HEK293 (cell line): ENCODE results near the gene RPS19BP1.

Experiments used
- CTCF ChIA-PET: fragments of 350-600 bp; formaldehyde crosslinking; extraction: SDS; loops from one replicate; lab custom pipeline; 2021; ENCODE audit warnings: antibody characterized with exemption; lab: Yijun Ruan, JAX
- POLR2A ChIA-PET: fragments of 300-600 bp; formaldehyde crosslinking; extraction: SDS; loops from one replicate; lab custom pipeline; 2020; ENCODE audit warnings: antibody characterized with exemption, inconsistent platforms; lab: Yijun Ruan, JAX
- H3K27ac ChIP-seq: fragments of 200-500 bp; sonication (Bioruptor generic); 2 replicates; pipeline ENCODE4 v1.5.1; 2014; ENCODE audit warnings: low read depth, low read length, control low read depth, inconsistent platforms; ENCODE audit errors: extremely low read depth
- H3K36me3 ChIP-seq, 2 experiments: fragments of 200-500 bp in 1 of 2; sonication (Bioruptor generic) in 1 of 2; 1 replicate in 1 of 2; 2 replicates in 1 of 2; pipeline ENCODE4 v1.5.1; 2014 to 2017; ENCODE audit warnings: inconsistent platforms in 2 of 2, low read length in 2 of 2; ENCODE audit not compliant: control insufficient read depth in 2 of 2, insufficient read depth in 1 of 2
- H3K4me1 ChIP-seq: fragments of 200-500 bp; sonication (Bioruptor generic); 2 replicates; pipeline ENCODE4 v1.5.1; 2014; ENCODE audit warnings: mild to moderate bottlenecking, low read length, inconsistent platforms; ENCODE audit not compliant: control insufficient read depth, insufficient read depth
- H3K4me3 ChIP-seq: 2 replicates; pipeline ENCODE4 v1.5.1; 2011; ENCODE audit warnings: low read depth, mild to moderate bottlenecking, control low read depth, low read length, moderate library complexity
- H3K9me3 ChIP-seq: fragments of 200-500 bp; sonication (Bioruptor generic); 2 replicates; pipeline ENCODE4 v1.5.1; 2014; ENCODE audit warnings: low read depth, low read length, inconsistent platforms; ENCODE audit not compliant: control insufficient read depth, insufficient read depth
- BCL11A ChIP-seq: fragments of 450-650 bp; formaldehyde crosslinking; IDR thresholded peaks from 2 replicates; pipeline ENCODE4 v1.5.1; 2016; ENCODE audit warnings: low read depth, missing biosample characterization, missing genetic modification characterization
- GLIS2 ChIP-seq: fragments of 450-650 bp; formaldehyde crosslinking; IDR thresholded peaks from 2 replicates; pipeline ENCODE4 v1.5.1; 2016; ENCODE audit warnings: missing biosample characterization, missing genetic modification characterization
- ZNF112 ChIP-seq: fragments of 450-650 bp; formaldehyde crosslinking; IDR thresholded peaks from 2 replicates; pipeline ENCODE4 v1.5.0; 2017; ENCODE audit warnings: missing biosample characterization, missing genetic modification characterization
- ZNF132 ChIP-seq: fragments of 450-650 bp; formaldehyde crosslinking; IDR thresholded peaks from 2 replicates; pipeline ENCODE4 v1.5.1; 2017; ENCODE audit warnings: missing biosample characterization, missing genetic modification characterization, borderline replicate concordance
- ZNF501 ChIP-seq: fragments of 450-650 bp; formaldehyde crosslinking; IDR thresholded peaks from 2 replicates; pipeline ENCODE4 v1.5.1; 2016; ENCODE audit warnings: missing biosample characterization, missing genetic modification characterization
- ZSCAN16 ChIP-seq: fragments of 450-650 bp; formaldehyde crosslinking; IDR thresholded peaks from 2 replicates; pipeline ENCODE4 v1.5.1; 2016; ENCODE audit warnings: missing biosample characterization, missing genetic modification characterization
- TF ChIP-seq, protein P1 (sequence below): fragments of 450-650 bp; formaldehyde crosslinking; IDR thresholded peaks from 2 replicates; pipeline ENCODE4; 2016; ENCODE audit warnings: missing biosample characterization, missing genetic modification characterization
- TF ChIP-seq, protein P2 (sequence below): fragments of 450-650 bp; formaldehyde crosslinking; IDR thresholded peaks from 2 replicates; pipeline ENCODE4 v1.5.1; 2016; ENCODE audit warnings: missing biosample characterization, missing genetic modification characterization
- TF ChIP-seq, protein P3 (sequence below): fragments of 450-650 bp; formaldehyde crosslinking; IDR thresholded peaks from 2 replicates; pipeline ENCODE4 v1.5.1; 2017; ENCODE audit warnings: missing biosample characterization, missing genetic modification characterization
- TF ChIP-seq, protein P4 (sequence below): fragments of 450-650 bp; formaldehyde crosslinking; IDR thresholded peaks from 2 replicates; pipeline ENCODE4 v1.5.1; 2016; ENCODE audit warnings: missing biosample characterization, missing genetic modification characterization
- TF ChIP-seq, protein P5 (sequence below): fragments of 450-650 bp; formaldehyde crosslinking; IDR thresholded peaks from 2 replicates; pipeline ENCODE4 v1.5.1; 2016; ENCODE audit warnings: missing biosample characterization, missing genetic modification characterization

The RPS19BP1 gene

DNA sequence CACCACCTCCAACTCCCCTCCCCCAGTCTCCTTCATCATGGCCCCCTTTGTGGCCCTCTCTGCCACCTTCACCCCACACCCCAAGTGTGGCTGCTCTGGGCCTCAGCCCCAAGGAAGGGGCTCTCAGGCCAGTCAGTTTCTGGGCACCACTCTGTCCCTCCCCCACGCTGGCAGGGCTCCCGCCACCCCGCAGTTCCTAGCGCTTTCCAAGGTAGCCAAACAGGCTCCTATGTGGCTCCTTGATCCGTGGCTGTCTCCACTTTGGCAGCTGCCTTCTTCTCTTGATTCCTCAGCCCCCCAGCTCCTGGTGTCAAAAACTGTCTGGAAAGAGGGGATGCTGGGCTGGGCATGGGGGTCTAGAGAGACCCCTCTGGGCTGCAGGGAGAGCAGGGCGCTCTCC is 27.6 kb upstream of the RPS19BP1 start:
- Histone ChIP-seq H3K27ac (no peak overlapping the region), H3K4me3 (no peak overlapping the region), H3K4me1 (no peaks in the 10 kb centered on the region), H3K9me3 (no peaks in the 10 kb centered on the region), H3K36me3 (no peaks in the 10 kb centered on the region)
- CTCF ChIA-PET: interaction anchor here (0.6 to 3.4 kb wide), 8 partner anchors 13 to 633 kb away, joined by 3 to 18 read pairs (median 4); no protein-coding TSS in a partner anchor
- TF ChIP-seq GLIS2 (tag by site-specific recombination): 0 out of 2 replicates have a peak, but pooled peaks have one; percentile 48
- TF ChIP-seq, protein P1, sequence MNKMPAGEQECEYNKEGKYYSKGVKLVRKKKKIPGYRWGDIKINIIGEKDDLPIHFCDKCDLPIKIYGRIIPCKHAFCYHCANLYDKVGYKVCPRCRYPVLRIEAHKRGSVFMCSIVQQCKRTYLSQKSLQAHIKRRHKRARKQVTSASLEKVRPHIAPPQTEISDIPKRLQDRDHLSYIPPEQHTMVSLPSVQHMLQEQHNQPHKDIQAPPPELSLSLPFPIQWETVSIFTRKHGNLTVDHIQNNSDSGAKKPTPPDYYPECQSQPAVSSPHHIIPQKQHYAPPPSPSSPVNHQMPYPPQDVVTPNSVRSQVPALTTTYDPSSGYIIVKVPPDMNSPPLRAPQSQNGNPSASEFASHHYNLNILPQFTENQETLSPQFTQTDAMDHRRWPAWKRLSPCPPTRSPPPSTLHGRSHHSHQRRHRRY: no peak
- TF ChIP-seq ZNF501 (tag by site-specific recombination): no peak
- TF ChIP-seq ZNF112 (tag by site-specific recombination): no peak
- TF ChIP-seq, protein P2, sequence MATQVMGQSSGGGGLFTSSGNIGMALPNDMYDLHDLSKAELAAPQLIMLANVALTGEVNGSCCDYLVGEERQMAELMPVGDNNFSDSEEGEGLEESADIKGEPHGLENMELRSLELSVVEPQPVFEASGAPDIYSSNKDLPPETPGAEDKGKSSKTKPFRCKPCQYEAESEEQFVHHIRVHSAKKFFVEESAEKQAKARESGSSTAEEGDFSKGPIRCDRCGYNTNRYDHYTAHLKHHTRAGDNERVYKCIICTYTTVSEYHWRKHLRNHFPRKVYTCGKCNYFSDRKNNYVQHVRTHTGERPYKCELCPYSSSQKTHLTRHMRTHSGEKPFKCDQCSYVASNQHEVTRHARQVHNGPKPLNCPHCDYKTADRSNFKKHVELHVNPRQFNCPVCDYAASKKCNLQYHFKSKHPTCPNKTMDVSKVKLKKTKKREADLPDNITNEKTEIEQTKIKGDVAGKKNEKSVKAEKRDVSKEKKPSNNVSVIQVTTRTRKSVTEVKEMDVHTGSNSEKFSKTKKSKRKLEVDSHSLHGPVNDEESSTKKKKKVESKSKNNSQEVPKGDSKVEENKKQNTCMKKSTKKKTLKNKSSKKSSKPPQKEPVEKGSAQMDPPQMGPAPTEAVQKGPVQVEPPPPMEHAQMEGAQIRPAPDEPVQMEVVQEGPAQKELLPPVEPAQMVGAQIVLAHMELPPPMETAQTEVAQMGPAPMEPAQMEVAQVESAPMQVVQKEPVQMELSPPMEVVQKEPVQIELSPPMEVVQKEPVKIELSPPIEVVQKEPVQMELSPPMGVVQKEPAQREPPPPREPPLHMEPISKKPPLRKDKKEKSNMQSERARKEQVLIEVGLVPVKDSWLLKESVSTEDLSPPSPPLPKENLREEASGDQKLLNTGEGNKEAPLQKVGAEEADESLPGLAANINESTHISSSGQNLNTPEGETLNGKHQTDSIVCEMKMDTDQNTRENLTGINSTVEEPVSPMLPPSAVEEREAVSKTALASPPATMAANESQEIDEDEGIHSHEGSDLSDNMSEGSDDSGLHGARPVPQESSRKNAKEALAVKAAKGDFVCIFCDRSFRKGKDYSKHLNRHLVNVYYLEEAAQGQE (tag by site-specific recombination): peak; percentile 60
- POLR2A ChIA-PET: interaction anchor here (0.5 kb wide), 1 partner anchor 35 kb away, joined by 4 read pairs; no protein-coding TSS in a partner anchor

DNA sequence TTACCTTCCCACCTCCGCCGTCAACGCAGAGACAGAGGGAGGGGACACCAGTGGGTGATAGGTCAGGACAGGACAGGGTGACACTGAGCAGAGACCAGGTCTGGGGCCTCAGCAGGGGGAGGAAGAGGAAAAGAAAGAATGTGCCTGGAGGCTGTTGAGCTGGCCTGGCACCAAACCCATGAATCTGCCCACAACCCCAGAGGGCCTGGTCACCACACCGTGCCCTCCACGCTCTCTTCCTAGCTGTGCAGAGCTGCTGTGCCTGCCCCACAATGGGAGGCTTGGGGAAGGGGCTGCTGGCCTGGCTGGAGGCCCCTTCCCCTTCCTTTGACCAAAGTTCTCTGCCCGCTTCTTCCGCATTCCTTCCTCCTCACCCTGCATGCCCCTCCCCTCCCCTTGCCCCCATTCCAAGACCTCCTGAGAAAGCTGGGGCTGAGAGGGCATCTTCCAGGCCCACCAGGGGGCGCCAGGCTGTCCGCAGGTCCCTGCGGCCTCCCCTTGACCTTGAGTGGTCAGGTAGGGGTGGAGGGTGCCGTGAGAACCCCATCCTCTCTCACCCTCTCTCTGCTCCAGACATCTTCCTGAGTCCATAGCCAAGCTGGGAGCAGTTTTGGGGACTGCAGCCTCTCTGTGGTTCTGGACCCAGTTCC is 27.0 kb upstream of the RPS19BP1 start:
- POLR2A ChIA-PET: interaction anchor here (0.5 kb wide), 2 partner anchors 33 to 34 kb away, joined by 4 read pairs; no protein-coding TSS in a partner anchor
- TF ChIP-seq, protein P3, sequence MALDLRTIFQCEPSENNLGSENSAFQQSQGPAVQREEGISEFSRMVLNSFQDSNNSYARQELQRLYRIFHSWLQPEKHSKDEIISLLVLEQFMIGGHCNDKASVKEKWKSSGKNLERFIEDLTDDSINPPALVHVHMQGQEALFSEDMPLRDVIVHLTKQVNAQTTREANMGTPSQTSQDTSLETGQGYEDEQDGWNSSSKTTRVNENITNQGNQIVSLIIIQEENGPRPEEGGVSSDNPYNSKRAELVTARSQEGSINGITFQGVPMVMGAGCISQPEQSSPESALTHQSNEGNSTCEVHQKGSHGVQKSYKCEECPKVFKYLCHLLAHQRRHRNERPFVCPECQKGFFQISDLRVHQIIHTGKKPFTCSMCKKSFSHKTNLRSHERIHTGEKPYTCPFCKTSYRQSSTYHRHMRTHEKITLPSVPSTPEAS (tag by site-specific recombination): no peak
- TF ChIP-seq, protein P4, sequence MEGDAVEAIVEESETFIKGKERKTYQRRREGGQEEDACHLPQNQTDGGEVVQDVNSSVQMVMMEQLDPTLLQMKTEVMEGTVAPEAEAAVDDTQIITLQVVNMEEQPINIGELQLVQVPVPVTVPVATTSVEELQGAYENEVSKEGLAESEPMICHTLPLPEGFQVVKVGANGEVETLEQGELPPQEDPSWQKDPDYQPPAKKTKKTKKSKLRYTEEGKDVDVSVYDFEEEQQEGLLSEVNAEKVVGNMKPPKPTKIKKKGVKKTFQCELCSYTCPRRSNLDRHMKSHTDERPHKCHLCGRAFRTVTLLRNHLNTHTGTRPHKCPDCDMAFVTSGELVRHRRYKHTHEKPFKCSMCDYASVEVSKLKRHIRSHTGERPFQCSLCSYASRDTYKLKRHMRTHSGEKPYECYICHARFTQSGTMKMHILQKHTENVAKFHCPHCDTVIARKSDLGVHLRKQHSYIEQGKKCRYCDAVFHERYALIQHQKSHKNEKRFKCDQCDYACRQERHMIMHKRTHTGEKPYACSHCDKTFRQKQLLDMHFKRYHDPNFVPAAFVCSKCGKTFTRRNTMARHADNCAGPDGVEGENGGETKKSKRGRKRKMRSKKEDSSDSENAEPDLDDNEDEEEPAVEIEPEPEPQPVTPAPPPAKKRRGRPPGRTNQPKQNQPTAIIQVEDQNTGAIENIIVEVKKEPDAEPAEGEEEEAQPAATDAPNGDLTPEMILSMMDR (tag by site-specific recombination): peak; percentile 41; the same call in 1 of the 2 replicates
- TF ChIP-seq, protein P5, sequence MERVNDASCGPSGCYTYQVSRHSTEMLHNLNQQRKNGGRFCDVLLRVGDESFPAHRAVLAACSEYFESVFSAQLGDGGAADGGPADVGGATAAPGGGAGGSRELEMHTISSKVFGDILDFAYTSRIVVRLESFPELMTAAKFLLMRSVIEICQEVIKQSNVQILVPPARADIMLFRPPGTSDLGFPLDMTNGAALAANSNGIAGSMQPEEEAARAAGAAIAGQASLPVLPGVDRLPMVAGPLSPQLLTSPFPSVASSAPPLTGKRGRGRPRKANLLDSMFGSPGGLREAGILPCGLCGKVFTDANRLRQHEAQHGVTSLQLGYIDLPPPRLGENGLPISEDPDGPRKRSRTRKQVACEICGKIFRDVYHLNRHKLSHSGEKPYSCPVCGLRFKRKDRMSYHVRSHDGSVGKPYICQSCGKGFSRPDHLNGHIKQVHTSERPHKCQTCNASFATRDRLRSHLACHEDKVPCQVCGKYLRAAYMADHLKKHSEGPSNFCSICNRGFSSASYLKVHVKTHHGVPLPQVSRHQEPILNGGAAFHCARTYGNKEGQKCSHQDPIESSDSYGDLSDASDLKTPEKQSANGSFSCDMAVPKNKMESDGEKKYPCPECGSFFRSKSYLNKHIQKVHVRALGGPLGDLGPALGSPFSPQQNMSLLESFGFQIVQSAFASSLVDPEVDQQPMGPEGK: peak; percentile 51; the same call in 1 of the 2 replicates
- TF ChIP-seq, all 188 proteins: peak for 2
- no peaks in the 10 kb centered on the region for H3K36me3 ChIP-seq
- CTCF ChIA-PET: interaction anchor here (0.6 to 3.4 kb wide), 11 partner anchors 10 to 677 kb away, joined by 3 to 18 read pairs (median 4); no protein-coding TSS in a partner anchor
- no peak overlapping the region for H3K27ac ChIP-seq
- no peaks in the 10 kb centered on the region for H3K4me1 ChIP-seq
- H3K9me3 ChIP-seq: no peaks in the 10 kb centered on the region
- H3K4me3 ChIP-seq: no peak overlapping the region

DNA sequence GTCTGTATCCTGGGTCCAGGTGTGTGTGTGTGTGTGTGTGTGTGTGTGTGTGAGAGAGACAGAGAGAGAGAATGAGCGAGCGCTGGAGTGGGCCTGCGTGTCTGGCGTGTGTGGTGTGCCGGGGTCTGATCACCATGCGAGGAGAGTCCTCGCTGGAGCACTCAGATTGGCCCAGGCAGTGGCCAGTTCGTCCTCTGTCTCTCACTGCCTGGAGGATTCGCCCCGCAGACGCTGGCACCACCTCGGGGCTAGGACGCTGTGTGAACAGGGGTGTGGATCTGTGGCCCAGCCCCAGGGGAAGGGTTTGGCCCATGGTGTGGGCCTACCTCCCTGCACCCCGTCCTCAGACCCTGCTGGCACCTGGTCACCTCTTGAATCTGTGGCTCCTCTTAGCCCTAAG is 26.4 kb upstream of the RPS19BP1 start:
- CTCF ChIA-PET: interaction anchor here (0.6 to 3.4 kb wide), 8 partner anchors 10 to 466 kb away, joined by 3 to 18 read pairs (median 3); partner anchors contain the start of gene ENTHD1
- H3K9me3 ChIP-seq: no peaks in the 10 kb centered on the region
- H3K4me1 ChIP-seq: no peaks in the 10 kb centered on the region
- H3K36me3 ChIP-seq: no peaks in the 10 kb centered on the region
- no peak overlapping the region for H3K4me3 ChIP-seq
- no peak for TF ChIP-seq ZSCAN16 (tag by site-specific recombination)
- 0 out of 2 replicates have a peak, but pooled peaks have one; percentile 19 for TF ChIP-seq BCL11A (tag by site-specific recombination)
- no peak for TF ChIP-seq ZNF132 (tag by site-specific recombination)
- TF ChIP-seq, all 188 proteins: peak for 1
- POLR2A ChIA-PET: interaction anchor here (0.5 kb wide), 1 partner anchor 33 kb away, joined by 4 read pairs; no protein-coding TSS in a partner anchor
- H3K27ac ChIP-seq: no peak overlapping the region
